Suprapubic skin (tissue), 4 donors: ENCODE results near the gene ZFYVE26. TPM values are rescaled to one million over a fixed set of nuclear protein-coding genes. Genes with fewer than 3 reads are reported as not detected.

Experiments
- DNase-seq, 2 donors: peaks; one replicate each; pipeline ENCODE4 v3.0.0-alpha.2; 2019; ENCODE audit warnings: low spot score in 2 of 2
- H3K27ac ChIP-seq: fragments of 200-600 bp; sonication (generic); one replicate; pipeline ENCODE4 v1.5.1; 2019
- H3K27me3 ChIP-seq: fragments of 200-600 bp; sonication (generic); one replicate; pipeline ENCODE4 v1.5.1; 2019
- H3K36me3 ChIP-seq: fragments of 200-600 bp; sonication (generic); one replicate; pipeline ENCODE4 v1.5.1; 2019
- H3K4me1 ChIP-seq: fragments of 200-600 bp; sonication (generic); one replicate; pipeline ENCODE4 v1.5.1; 2019
- H3K4me3 ChIP-seq: fragments of 200-600 bp; sonication (generic); one replicate; pipeline ENCODE4 v1.5.1; 2019; ENCODE audit warnings: mild to moderate bottlenecking
- H3K9me3 ChIP-seq: fragments of 200-600 bp; sonication (generic); one replicate; pipeline ENCODE4 v1.5.1; 2019
- EP300 ChIP-seq: sonication (generic); formaldehyde crosslinking; IDR thresholded peaks from one replicate; pipeline ENCODE4 v1.6.1; 2017; ENCODE audit warnings: antibody characterized with exemption
- POLR2A ChIP-seq, 2 donors: fragments of 450-650 bp; IDR thresholded peaks; one replicate each; pipeline ENCODE4 v1.6.1; 2017; ENCODE audit warnings: antibody characterized with exemption in 2 of 2, mild to moderate bottlenecking in 2 of 2, moderate library complexity in 2 of 2
- POLR2AphosphoS5 ChIP-seq, 3 donors: sonication (generic); formaldehyde crosslinking; IDR thresholded peaks; one replicate each; pipeline ENCODE4 v1.6.1; 2017; ENCODE audit warnings: antibody characterized with exemption in 3 of 3
- WGBS: methylation state at CpG from one replicate; pipeline ENCODE4 v1.1.5; 2018; 5-methylcytosine and 5-hydroxymethylcytosine counted together
- total RNA-seq, 4 donors: library from RNA; depleted of rRNA; stranded (reverse); fragments of >200 nt; gene quantifications; one replicate each; pipeline ENCODE4 v1.1.0, GENCODE V29; 2016
- TF ChIP-seq, protein P1 (sequence below), 2 donors: fragments of 200-600 bp in 1 of 2; fragments of 450-650 bp in 1 of 2; sonication (generic) in 1 of 2; IDR thresholded peaks; one replicate each; pipeline ENCODE4 v1.5.1; 2016 to 2019; ENCODE audit warnings: antibody characterized with exemption in 2 of 2, mild to moderate bottlenecking in 1 of 2, moderate library complexity in 1 of 2

Gene ZFYVE26
- total RNA-seq, 4 donors from 2014 or later, result 20.9 to 81.6 (median 40.9) TPM

DNA sequence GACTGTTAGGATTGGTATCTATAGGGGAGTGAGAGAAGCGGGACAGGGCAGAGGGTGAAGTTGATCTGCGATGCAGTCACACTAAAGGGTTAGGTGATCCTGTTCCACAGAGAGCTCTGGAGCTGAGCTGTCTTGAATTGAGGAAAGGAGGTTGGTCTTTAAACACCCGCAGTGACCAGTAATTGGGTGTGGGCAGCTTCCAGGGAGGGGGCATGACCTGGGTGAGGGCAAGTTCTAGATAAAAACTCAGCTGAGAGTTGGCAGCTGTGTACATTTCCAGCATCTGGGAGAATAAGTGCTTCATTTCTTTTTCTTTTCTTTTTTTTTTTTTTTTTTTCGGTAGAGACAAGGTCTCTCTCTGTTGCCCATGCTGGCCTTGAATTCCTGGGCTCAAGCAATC is 79.6 kb downstream of the ZFYVE26 start:
- no peaks in the 10 kb centered on the region for H3K9me3 ChIP-seq
- H3K4me3 ChIP-seq, result no peak overlapping the region
- H3K4me1 ChIP-seq, result peaks cover 6% of the 10 kb centered on the region
- no peak for TF ChIP-seq POLR2A (IDR thresholded peaks at IDR 0.05)
- TF ChIP-seq EP300, result no peak
- TF ChIP-seq, protein P1, sequence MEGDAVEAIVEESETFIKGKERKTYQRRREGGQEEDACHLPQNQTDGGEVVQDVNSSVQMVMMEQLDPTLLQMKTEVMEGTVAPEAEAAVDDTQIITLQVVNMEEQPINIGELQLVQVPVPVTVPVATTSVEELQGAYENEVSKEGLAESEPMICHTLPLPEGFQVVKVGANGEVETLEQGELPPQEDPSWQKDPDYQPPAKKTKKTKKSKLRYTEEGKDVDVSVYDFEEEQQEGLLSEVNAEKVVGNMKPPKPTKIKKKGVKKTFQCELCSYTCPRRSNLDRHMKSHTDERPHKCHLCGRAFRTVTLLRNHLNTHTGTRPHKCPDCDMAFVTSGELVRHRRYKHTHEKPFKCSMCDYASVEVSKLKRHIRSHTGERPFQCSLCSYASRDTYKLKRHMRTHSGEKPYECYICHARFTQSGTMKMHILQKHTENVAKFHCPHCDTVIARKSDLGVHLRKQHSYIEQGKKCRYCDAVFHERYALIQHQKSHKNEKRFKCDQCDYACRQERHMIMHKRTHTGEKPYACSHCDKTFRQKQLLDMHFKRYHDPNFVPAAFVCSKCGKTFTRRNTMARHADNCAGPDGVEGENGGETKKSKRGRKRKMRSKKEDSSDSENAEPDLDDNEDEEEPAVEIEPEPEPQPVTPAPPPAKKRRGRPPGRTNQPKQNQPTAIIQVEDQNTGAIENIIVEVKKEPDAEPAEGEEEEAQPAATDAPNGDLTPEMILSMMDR (IDR thresholded peaks at IDR 0.05), result no peak
- TF ChIP-seq POLR2AphosphoS5 (IDR thresholded peaks at IDR 0.05), result no peak
- H3K36me3 ChIP-seq, result no peaks in the 10 kb centered on the region
- no peaks in the 10 kb centered on the region for H3K27me3 ChIP-seq
- H3K27ac ChIP-seq, result no peak overlapping the region
- DNase-seq, result no peak
- WGBS, result 91% methylated on average over 4 of the region's 4 CpGs

DNA sequence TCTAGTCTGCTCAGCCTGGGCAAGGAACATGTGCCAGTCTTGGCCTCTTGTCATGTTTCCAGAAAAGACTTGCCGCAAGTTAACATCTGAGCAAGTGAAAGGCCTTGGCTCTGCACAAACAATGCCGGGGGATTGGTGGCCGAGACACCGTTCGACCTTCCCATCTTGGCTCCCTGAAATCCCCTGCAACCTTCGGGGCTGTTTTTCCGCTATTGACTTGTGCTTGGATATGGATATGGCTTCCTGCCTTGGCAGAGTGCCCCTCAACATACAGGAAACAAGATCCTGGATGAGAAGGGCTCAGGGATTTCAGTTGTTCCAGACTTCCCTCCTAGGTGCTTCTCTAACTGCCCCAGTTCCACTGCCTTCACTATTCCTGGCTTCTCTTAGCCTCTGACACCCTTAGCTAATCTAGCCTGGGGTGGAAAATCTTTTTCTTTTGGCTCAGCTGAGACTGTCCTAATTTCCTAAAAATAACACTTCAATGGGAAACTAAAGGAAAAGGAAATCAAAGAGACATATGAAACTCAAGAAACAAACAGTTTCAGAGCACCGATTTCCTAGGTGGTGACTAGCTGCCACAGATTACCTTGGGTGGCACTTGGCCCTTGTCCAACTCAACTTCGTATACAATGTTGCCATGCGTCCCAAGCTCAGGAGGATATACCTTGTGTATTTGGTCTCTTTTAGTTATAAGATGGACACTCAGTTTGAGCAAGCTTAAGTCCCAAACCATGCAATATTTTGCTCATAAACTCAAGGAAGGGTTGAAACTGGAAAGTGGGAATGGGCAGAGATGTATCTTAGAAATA is 80.8 kb downstream of the ZFYVE26 start:
- H3K27me3 ChIP-seq, result no peaks in the 10 kb centered on the region
- no peaks in the 10 kb centered on the region for H3K9me3 ChIP-seq
- TF ChIP-seq POLR2AphosphoS5 (IDR thresholded peaks at IDR 0.05) (no peak), EP300 (no peak), POLR2A (IDR thresholded peaks at IDR 0.05) (no peak)
- TF ChIP-seq, protein P1 (IDR thresholded peaks at IDR 0.05), result no peak
- H3K4me1 ChIP-seq, result peaks cover 6% of the 10 kb centered on the region
- H3K36me3 ChIP-seq, result no peaks in the 10 kb centered on the region
- no peak overlapping the region for H3K27ac ChIP-seq
- 76% methylated on average over 10 of the region's 10 CpGs for WGBS
- no peak overlapping the region for H3K4me3 ChIP-seq
- no peak for DNase-seq

DNA sequence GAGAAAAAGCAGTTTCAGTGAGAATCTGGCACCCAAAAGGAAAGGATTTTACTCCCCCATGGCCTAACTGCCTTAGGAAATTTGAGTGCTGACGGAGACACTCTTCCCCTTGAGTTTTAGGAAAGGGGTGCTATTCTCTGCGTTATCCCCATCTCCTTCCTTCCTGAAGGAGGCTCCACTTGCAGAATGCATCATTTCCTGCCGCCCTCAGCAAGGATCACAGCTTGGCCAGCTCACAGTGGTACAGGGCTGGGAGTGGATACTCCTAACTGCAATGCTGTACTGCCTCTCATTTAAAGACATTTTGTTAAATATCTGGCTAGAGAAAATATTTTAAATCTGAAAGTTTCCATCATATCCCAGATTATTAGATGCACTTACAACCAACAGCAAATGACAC is 81.7 kb downstream of the ZFYVE26 start:
- H3K36me3 ChIP-seq, result no peaks in the 10 kb centered on the region
- H3K4me3 ChIP-seq, result no peak overlapping the region
- no peaks in the 10 kb centered on the region for H3K9me3 ChIP-seq
- 79% methylated on average over 3 of the region's 3 CpGs for WGBS
- H3K27ac ChIP-seq, result no peak overlapping the region
- H3K27me3 ChIP-seq, result no peaks in the 10 kb centered on the region
- TF ChIP-seq POLR2A (IDR thresholded peaks at IDR 0.05) (no peak), EP300 (no peak), POLR2AphosphoS5 (IDR thresholded peaks at IDR 0.05) (no peak)
- TF ChIP-seq, protein P1 (IDR thresholded peaks at IDR 0.05), result no peak
- DNase-seq, result no peak
- H3K4me1 ChIP-seq, result peaks cover 10% of the 10 kb centered on the region

DNA sequence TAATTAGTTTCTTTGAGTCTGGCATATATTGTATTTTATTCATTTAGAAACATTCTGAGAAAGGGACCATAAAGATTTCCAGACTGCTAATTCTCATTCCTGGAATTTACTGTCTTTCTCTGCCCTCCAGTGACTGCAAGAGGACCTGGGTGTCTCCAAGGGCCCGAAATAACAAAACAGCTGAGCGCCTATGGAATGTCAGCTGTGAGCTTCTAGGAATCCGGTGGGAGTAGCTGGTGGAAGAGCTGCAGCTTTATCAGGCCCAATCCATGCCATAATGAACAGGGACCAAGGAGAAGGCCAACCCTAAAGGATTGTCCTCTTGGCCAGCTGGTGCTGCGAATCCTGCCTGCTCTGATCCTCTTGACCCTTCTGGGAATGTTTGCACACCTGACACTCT is 82.8 kb downstream of the ZFYVE26 start:
- H3K4me3 ChIP-seq, result no peak overlapping the region
- no peaks in the 10 kb centered on the region for H3K27me3 ChIP-seq
- peaks cover 14% of the 10 kb centered on the region for H3K4me1 ChIP-seq
- H3K9me3 ChIP-seq, result no peaks in the 10 kb centered on the region
- 82% methylated on average over 4 of the region's 4 CpGs for WGBS
- H3K27ac ChIP-seq, result no peak overlapping the region
- no peak for DNase-seq
- TF ChIP-seq POLR2A (IDR thresholded peaks at IDR 0.05), result no peak
- no peaks in the 10 kb centered on the region for H3K36me3 ChIP-seq

DNA sequence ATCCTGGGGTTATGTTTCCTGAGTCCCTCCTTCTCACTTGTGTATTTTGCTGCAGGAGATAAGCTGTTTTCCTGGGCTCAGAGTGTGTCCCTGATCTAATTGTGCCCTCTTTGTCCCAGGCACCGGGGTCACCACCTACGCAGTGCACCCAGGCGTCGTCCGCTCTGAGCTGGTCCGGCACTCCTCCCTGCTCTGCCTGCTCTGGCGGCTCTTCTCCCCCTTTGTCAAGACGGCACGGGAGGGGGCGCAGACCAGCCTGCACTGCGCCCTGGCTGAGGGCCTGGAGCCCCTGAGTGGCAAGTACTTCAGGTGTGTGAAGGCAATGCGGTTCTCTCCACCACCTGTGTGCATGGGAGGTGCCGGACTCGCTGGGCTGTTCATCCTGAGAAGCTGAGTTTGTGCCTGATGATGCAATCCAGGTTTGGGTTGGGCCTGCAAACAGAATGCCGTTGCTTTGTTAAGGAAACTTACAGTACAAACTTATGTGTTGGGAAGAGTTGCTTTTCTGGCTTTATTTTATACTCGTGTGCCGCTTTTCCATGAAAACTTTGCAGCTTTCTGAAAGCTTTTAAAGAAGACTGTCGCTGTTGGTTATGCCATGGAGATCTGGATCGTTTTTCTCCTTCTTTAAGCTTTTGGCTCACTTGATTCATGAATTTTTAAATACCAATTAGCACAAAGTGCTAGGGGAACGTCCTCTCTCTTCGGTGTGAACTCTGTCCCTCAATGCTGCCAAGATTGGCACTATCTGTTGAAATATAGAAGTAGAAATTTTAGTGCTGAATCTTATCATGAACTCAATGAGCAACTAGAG is 87.1 kb downstream of the ZFYVE26 start:
- H3K27ac ChIP-seq, result peak overlapping the region; percentile 50
- H3K27me3 ChIP-seq, result no peaks in the 10 kb centered on the region
- H3K9me3 ChIP-seq, result no peaks in the 10 kb centered on the region
- DNase-seq, result no peak
- TF ChIP-seq POLR2AphosphoS5 (IDR thresholded peaks at IDR 0.05) (no peak), POLR2A (IDR thresholded peaks at IDR 0.05) (no peak), EP300 (no peak)
- TF ChIP-seq, protein P1 (IDR thresholded peaks at IDR 0.05), result no peak
- WGBS, result 49% methylated on average over 21 of the region's 21 CpGs
- H3K4me3 ChIP-seq, result no peak overlapping the region
- no peaks in the 10 kb centered on the region for H3K36me3 ChIP-seq
- peaks cover 19% of the 10 kb centered on the region for H3K4me1 ChIP-seq
